ENCODE results near the gene STARD3NL. TPM values are rescaled to one million over a fixed set of nuclear protein-coding genes. Genes with fewer than 3 reads are reported as not detected.

Gene STARD3NL
- total RNA-seq, 2 donors from 2014 or later: 25.4 to 25.5 TPM

DNA sequence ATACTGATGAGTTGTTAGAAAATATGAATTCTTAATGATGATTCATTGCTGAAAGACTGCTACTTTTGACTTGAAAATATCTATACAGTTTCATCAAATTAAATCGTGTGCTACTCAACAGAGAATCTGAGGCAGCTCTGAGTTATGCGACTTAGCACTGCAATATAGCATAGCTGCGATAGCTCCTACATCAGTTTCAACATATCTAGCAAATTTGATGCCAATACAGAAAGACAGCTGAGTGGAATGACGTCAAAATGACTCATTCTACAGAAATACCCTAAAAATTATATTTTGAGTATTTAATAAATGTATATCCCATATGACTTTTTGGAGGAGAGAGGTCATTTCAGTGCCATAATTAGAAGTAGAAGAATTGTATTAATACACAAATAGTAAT lies 96.4 kb downstream of the STARD3NL start:
- Histone ChIP-seq H3K36me3 (no peaks in the 10 kb centered on the region), H3K9me3 (no peaks in the 10 kb centered on the region), H3K4me3 (no peak overlapping the region), H3K27ac (no peak overlapping the region), H3K27me3 (no peaks in the 10 kb centered on the region), H3K9ac (ENCODE audit: low read depth in 2 of 2, low read length in 2 of 2) (no peak overlapping the region), H3K4me1 (no peaks in the 10 kb centered on the region)
- no peak for TF ChIP-seq CTCF (IDR thresholded peaks at IDR 0.05)
- DNase-seq: no peak
- intact Hi-C loops (cut with DNase I): no loop called here

DNA sequence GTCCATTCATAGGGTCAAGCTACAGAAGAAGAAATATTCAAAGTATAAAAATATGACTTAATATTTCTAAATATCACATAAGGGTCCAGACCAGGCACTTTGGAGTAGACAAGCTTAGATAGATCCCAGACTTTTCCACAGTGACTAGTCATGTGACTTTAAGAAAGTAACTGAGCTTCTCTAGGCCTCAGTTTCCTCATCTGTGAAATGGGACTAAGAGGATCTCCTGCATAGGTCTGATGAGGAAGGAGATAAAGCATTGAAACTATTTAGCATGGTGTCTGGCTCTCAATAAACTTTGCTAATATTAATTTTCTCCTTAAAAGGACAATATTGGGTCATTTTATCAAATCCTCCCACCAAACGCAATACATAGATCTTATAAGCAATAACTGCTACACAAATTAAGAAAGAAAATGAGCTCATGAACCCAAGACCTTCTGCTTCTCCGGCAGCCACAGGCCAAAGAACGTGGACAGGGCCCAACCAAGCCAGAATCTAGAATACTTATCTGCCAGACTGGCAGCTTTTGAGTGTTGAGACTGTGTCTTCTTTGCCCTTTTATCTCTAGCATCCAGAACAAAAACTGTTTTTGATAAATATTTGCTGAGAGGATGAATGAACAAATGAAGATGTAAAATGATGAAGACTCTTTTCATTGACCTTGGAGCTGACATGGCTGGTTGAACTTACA lies 97.0 kb downstream of the STARD3NL start:
- intact Hi-C loops (cut with DNase I): no loop called here
- no peak for TF ChIP-seq CTCF (IDR thresholded peaks at IDR 0.05)
- H3K9ac ChIP-seq (ENCODE audit: low read depth in 2 of 2, low read length in 2 of 2): no peak overlapping the region
- no peaks in the 10 kb centered on the region for H3K9me3 ChIP-seq
- DNase-seq: no peak
- H3K27me3 ChIP-seq: no peaks in the 10 kb centered on the region
- H3K27ac ChIP-seq: no peak overlapping the region
- no peaks in the 10 kb centered on the region for H3K36me3 ChIP-seq
- H3K4me1 ChIP-seq: no peaks in the 10 kb centered on the region
- no peak overlapping the region for H3K4me3 ChIP-seq

DNA sequence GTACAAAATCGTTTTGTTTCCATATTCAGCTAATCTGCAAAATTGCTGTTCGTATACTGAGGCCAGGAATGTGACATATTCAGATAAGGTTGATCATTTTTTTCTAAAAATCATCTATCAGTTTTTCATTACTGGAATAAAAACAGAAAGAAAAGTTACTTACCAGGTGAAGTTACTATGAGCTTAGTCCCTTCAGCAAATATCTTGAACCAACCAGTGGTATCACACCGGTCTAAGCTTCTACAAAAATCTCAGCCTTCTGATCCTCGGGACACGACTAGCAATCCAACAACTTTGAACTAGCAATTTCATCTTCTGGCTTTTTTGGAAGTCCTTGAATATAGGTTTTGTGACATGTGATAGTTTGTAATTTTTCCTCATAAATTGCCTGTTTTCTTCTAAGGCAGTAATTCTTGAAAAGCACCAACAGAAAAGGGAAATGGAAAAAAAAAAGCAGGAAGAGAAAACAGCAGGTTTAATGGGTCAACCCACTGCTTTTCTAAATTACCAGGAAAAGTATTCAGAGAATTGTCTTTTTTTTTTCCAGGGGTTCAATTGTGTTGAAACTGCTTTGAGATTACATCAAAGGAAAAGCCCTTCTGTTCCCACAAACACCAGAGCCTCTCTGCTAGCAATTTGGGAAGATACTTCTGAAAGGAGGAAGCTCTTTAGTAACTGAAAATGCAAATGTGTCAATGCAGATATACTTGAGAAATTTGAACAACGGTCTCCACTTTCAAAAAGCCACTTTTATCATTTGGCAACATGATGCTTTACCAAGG lies 98.2 kb downstream of the STARD3NL start:
- no peak for DNase-seq
- no peak for TF ChIP-seq CTCF (IDR thresholded peaks at IDR 0.05)
- Histone ChIP-seq H3K27ac (no peak overlapping the region), H3K4me3 (no peak overlapping the region), H3K4me1 (no peaks in the 10 kb centered on the region), H3K9me3 (no peaks in the 10 kb centered on the region), H3K9ac (ENCODE audit: low read depth in 2 of 2, low read length in 2 of 2) (no peak overlapping the region), H3K27me3 (no peaks in the 10 kb centered on the region), H3K36me3 (no peaks in the 10 kb centered on the region)
- intact Hi-C loops (cut with DNase I): no loop called here

DNA sequence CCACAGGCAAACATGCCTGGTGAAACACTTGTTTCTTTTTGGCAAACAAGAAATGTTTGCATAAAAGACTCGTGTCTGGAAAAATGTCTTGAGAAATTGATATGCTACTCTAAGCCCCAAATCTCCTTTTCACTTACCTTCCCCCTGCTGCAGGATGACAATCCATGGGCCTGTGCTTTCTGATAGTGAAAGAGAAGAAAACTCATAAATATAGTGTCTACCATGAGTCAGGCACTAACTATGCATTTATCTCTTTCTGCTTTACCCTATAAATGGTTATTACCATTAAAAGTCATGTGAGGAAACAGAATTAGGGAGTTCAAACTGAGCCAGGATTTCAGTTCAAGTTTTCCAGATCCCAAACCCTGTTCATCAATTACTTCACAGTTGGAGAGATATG lies 102.0 kb downstream of the STARD3NL start:
- no peaks in the 10 kb centered on the region for H3K9me3 ChIP-seq
- H3K4me1 ChIP-seq: no peaks in the 10 kb centered on the region

More for the DNA sequence above, 102.0 kb downstream of the STARD3NL start:
- no peak for TF ChIP-seq CTCF (IDR thresholded peaks at IDR 0.05)
- no peaks in the 10 kb centered on the region for H3K36me3 ChIP-seq
- H3K27me3 ChIP-seq: no peaks in the 10 kb centered on the region
- intact Hi-C loops (cut with DNase I): no loop called here
- no peak for DNase-seq
- no peak overlapping the region for H3K9ac ChIP-seq (ENCODE audit: low read depth in 2 of 2, low read length in 2 of 2)
- no peak overlapping the region for H3K27ac ChIP-seq
- H3K4me3 ChIP-seq: no peak overlapping the region
